Small intestine (tissue), 7 donors: ENCODE results near the gene JPT2. TPM values are rescaled to one million over a fixed set of nuclear protein-coding genes. Genes with fewer than 3 reads are reported as not detected.

Experiments
- DNase-seq, 2 donors: peaks; one replicate each; pipeline versions ENCODE4 v3.0.0 to v3.0.0-alpha.2; 2013
- FAIRE-seq: peaks from 2 replicates; lab custom pipeline; 2012; peaks lifted over from hg19 to GRCh38; lab: Jason Lieb, UNC
- H3K27ac ChIP-seq, 3 donors: one replicate each; pipeline ENCODE4 v1.5.1; 2013; ENCODE audit warnings: low read length in 2 of 3, mild to moderate bottlenecking in 2 of 3, control low read depth in 1 of 3, inconsistent platforms in 1 of 3, low read depth in 1 of 3, moderate library complexity in 1 of 3
- H3K27me3 ChIP-seq, 3 donors: one replicate each; pipeline ENCODE4 v1.6.1; 2013; ENCODE audit warnings: low read length in 3 of 3, inconsistent platforms in 1 of 3; ENCODE audit not compliant: control insufficient read depth in 3 of 3, insufficient read depth in 3 of 3
- H3K36me3 ChIP-seq, 3 donors: one replicate each; pipeline ENCODE4 v1.6.1; 2013; ENCODE audit warnings: low read length in 3 of 3, inconsistent platforms in 1 of 3, low read depth in 1 of 3, mild to moderate bottlenecking in 1 of 3, moderate library complexity in 1 of 3; ENCODE audit not compliant: control insufficient read depth in 3 of 3, insufficient read depth in 2 of 3
- H3K4me1 ChIP-seq, 3 donors: one replicate each; pipeline ENCODE4 v1.6.1; 2013; ENCODE audit warnings: low read length in 2 of 3, inconsistent platforms in 1 of 3, low read depth in 1 of 3, mild to moderate bottlenecking in 1 of 3, moderate library complexity in 1 of 3; ENCODE audit not compliant: control insufficient read depth in 3 of 3, insufficient read depth in 2 of 3
- H3K4me3 ChIP-seq, 3 donors: one replicate each; pipeline ENCODE4 v1.5.1; 2013; ENCODE audit warnings: low read length in 3 of 3, control low read depth in 1 of 3, inconsistent platforms in 1 of 3, low read depth in 1 of 3, mild to moderate bottlenecking in 1 of 3, moderate library complexity in 1 of 3
- H3K9me3 ChIP-seq, 2 donors: one replicate each; pipeline ENCODE4 v1.6.1; 2013; ENCODE audit warnings: low read depth in 1 of 2, low read length in 1 of 2; ENCODE audit not compliant: control insufficient read depth in 2 of 2, insufficient read depth in 1 of 2
- WGBS, 3 donors: extraction: QIAGEN DNeasy Blood & Tissue Kit; methylation state at CpG; one replicate each; pipeline ENCODE4 v1.1.7; 2013; 5-methylcytosine and 5-hydroxymethylcytosine counted together
- polyA plus RNA-seq, 4 donors: library from polyadenylated mRNA; stranded (reverse) in 3 of 4; unstranded in 1 of 4; fragments of 200-250 nt in 3 of 4; fragments of 120-200 nt in 1 of 4; gene quantifications; one replicate each; pipeline versions ENCODE4 v1.2.1 to v1.2.3, GENCODE V29; 2013
- donor health status: healthy with polysubstance abuse.
- donor health status: control.
- donor health status: control.
- donor health status: Bipolar disorder and iron deficiency.
- donor health status: healthy.

Gene JPT2
- polyA plus RNA-seq, 4 donors, result 17.0 to 52.4 (median 36.3) TPM

DNA sequence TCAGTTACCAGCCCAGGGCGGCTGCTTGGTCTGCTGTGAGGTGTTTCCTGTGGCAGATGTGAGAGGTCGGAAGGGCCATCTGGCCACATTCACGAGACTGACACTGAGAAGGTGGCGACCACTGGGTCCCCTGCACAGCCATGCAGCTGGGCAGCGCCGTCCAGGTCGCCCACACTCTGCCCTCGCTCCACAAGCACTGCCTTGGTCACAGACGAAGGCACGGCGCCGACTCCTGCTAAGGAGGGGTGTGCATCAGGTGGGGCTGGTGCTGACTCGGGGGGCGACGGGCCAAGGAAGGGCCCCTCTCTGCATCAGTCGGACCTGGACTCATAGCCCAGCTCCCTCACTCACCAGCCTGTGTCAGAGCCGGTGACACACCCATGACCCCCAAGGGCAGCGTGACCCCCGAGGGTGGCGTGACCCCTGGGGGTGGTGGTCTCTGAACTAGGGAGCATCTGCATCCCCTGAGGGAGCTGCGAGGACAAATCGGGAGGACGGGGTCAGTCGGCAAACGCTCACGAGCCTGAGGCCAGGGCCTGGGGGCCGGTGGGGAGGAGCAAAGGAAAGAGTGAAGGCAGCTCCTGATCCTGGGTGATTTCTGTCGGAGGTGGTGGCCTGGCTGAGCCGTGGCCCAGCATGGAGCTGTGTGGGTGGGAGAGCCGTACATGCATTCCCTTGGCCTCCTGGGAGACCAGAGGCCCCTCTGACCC, 62.9 kb downstream of the JPT2 start:
- H3K9me3 ChIP-seq, result peaks cover 0 to 3% of the 10 kb centered on the region in 2 donors
- no peak for DNase-seq
- H3K4me3 ChIP-seq, result no peak overlapping the region
- FAIRE-seq, result no peak
- no peaks in the 10 kb centered on the region for H3K27me3 ChIP-seq
- no peaks in the 10 kb centered on the region for H3K4me1 ChIP-seq
- 94 to 97% (median 94%) methylated on average over 30 of the region's 30 CpGs for WGBS, 3 donors
- no peak overlapping the region for H3K27ac ChIP-seq
- peaks cover 2 to 53% (median 4%) of the 10 kb centered on the region in 3 donors for H3K36me3 ChIP-seq

DNA sequence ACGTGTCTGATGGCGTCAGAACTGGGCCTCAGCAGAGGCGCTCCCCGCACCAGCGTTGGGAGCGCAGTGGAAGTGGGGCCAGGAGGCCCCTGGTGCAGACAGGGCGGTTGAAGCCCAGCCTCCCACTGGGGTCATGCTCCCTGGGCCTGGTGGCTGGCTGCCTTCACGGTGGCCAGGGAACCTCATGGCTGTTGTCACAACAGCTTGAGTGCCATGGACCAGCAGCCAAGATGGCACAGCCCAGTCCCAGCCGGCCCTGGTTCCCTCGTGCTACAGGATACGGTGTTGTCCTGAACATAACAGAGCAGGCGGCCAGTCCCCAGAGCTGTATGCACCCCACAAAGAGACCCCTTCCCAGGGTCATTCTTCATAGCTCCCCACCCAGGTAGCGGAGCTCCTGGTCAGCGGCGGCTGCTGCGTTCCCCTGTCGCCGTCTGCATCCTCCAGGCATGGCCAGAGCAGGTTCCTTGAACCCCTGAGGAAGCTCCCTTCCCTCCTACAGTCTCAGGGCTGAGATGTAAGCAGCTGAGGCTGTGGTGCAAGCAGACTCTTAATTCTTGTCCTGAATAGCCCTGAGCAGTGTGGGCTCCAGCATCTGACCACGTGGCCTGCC, 63.6 kb downstream of the JPT2 start:
- FAIRE-seq, result no peak
- Histone ChIP-seq H3K36me3 (peaks cover 4 to 60% (median 5%) of the 10 kb centered on the region in 3 donors), H3K27ac (no peak overlapping the region), H3K9me3 (peaks cover 0 to 3% of the 10 kb centered on the region in 2 donors), H3K27me3 (no peaks in the 10 kb centered on the region), H3K4me1 (no peaks in the 10 kb centered on the region), H3K4me3 (no peak overlapping the region)
- WGBS, 3 donors, result 95 to 98% (median 98%) methylated on average over 19 of the region's 19 CpGs
- DNase-seq, result no peak

DNA sequence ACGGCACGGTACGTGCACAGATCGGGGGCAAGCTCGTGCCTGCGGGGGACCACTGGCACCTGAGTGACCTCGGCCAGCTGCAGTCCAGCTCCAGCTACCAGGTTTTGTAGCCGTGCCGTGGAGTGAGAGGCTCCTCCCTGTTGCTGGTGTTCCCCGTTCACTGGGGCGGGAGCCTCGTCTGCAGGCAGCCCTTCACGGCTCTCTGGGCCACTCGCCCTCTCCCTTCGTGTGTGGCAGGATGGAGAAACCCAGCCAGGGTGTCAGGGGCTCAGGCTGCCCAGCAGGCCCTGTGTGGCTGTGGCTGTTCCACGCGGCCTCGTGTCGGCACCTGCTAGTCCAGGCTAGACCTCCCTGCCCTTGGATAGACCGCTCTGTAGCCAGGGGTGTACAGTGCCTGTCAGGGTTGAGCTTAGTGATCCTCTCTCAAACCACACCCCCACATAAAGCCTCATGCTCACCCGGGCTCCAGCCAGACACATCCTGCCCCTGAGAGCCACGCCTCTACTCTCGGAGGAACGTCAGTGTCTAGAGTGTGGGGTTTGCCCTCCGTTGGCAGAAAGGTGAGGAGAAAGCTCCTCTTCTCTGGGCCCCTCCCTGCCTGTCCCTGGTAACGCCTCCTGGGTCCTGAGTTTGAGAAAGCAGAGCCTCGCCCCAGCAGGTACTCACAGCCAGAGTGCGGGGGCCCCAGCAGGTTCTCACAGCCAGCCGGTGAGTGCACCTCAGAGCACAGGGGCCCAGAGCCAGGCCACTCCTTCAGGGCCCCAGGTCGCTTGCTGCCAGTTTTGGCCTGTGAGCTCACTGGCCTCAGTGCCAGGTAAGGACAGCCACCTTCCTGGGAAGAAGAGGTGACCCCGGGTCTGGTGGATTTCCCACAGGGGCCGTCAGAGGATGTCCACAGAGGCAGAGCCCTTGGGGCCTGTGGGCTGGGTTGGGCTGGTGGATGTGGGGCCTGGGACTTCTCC, 65.6 kb downstream of the JPT2 start:
- Histone ChIP-seq H3K9me3 (peaks cover 0 to under 1% of the 10 kb centered on the region in 2 donors), H3K4me3 (no peak overlapping the region), H3K27me3 (no peaks in the 10 kb centered on the region), H3K27ac (no peak overlapping the region), H3K4me1 (no peaks in the 10 kb centered on the region), H3K36me3 (peaks cover 12 to 80% (median 13%) of the 10 kb centered on the region in 3 donors)
- DNase-seq (no peak), FAIRE-seq (no peak)
- 91 to 93% (median 91%) methylated on average over 32 of the region's 32 CpGs for WGBS, 3 donors

DNA sequence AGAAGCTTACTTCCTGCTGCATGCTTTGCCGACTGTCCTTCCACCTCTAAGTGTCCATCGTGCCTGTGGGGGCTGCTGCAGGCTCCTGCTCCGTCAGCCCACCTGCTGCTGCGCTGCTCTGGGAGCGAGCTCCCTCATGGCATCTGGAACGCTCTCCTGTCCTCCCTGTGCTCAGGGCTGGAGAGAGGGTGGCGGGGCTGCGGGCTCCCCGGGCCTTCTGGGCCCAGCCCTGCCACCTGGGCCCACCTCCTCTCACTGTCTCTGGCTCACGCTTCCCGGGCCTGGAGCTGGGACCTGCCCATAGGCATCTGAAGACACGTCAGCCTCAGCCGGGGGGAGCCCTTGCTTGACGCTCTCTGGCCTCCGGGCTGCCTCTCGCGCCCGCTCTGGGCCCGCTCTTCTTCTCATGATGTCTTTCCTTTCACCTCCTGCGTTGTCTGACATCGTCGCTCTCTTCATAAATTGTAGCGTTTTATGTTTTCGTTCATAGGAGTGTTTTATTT, 66.3 kb downstream of the JPT2 start:
- Histone ChIP-seq H3K4me1 (no peaks in the 10 kb centered on the region), H3K9me3 (no peaks in the 10 kb centered on the region), H3K27ac (no peak overlapping the region), H3K36me3 (peaks cover 13 to 88% (median 16%) of the 10 kb centered on the region in 3 donors), H3K27me3 (no peaks in the 10 kb centered on the region), H3K4me3 (no peak overlapping the region)
- DNase-seq (no peak), FAIRE-seq (no peak)
- WGBS, 3 donors, result 93 to 94% (median 93%) methylated on average over 24 of the region's 24 CpGs

DNA sequence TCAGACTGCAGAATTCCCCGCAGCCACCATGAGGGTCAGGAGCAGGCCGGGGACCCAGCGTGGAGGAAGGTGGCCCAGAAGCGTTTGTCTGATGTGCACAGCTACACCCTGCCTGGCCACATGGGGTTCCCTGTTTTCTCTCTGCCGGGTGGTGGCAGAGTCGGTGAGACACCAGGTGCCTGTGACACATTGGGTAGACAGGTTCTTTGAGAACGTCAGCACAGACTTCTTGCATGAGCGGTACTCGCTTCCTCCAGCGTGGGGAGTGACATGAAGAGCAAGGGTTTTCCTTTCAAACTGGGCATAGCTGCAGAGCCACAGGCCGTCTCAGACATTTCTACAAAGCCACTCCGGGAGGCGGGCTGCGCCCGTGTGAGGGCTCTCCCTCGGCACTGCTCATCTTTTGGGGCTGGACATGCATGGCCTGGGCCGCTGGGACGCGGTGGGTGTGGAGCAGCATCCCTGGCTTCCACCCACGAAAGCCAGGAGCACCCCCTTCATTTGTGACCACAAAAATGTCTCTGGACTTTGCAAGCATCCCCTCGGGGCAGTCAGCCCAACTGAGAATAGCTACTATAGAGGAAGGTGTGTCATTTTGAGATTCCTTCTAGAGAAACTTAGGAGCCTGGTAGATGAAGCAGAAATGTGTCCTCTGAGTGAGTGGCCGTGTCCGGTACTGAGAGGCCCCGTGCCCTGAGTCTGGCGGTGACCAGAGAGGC, 67.3 kb downstream of the JPT2 start:
- Histone ChIP-seq H3K4me1 (no peaks in the 10 kb centered on the region), H3K27me3 (no peaks in the 10 kb centered on the region), H3K36me3 (peaks cover 16 to 94% (median 19%) of the 10 kb centered on the region in 3 donors), H3K27ac (no peak overlapping the region), H3K9me3 (no peaks in the 10 kb centered on the region), H3K4me3 (no peak overlapping the region)
- FAIRE-seq (no peak), DNase-seq (no peak)
- WGBS, 3 donors, result 87 to 92% (median 91%) methylated on average over 25 of the region's 25 CpGs

DNA sequence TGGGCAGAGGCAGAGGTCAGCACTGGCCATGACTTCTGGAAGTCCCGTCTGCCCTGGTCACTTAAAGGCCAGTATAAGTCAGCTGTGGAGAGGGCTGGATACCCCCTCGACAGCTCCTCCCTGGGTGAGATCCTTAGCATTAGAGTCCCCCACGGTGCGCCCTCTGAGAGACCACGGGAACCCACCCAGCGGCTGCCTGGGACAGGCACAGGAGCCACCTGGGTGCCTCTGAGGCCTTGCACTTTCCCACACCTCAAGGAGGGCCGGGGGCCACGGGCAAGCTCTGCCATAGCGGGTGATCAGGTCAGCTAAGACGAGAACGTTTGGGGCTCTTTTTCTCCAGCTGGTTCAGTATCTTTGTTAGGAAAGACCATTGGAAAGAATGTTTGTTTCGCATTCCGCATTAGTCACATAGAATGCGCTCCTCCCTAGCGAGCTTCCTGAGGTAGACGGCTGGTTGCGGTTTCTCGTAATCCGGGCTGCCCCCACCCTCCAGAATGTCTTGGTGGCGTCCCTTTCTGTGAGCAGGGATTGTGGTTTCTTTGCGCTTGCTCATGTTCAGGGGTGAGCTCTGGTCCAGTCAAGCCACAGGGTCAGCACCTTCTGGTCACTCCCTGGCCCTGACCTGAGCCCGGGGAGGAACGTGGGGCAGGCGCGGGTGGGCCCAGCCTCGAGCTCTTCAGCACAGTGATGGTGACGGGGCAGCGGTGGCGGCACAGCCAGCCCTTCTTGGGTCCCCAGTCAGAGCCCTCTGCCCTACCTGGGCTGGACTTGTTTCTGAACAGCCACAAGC, 68.0 kb downstream of the JPT2 start:
- H3K27me3 ChIP-seq, result no peaks in the 10 kb centered on the region
- no peaks in the 10 kb centered on the region for H3K4me1 ChIP-seq
- no peaks in the 10 kb centered on the region for H3K9me3 ChIP-seq
- WGBS, 3 donors, result 94 to 96% (median 94%) methylated on average over 28 to 29 of the region's 29 CpGs
- DNase-seq, result no peak
- FAIRE-seq, result no peak
- no peak overlapping the region for H3K27ac ChIP-seq
- H3K36me3 ChIP-seq, result peaks cover 16 to 94% (median 19%) of the 10 kb centered on the region in 3 donors
- H3K4me3 ChIP-seq, result no peak overlapping the region

DNA sequence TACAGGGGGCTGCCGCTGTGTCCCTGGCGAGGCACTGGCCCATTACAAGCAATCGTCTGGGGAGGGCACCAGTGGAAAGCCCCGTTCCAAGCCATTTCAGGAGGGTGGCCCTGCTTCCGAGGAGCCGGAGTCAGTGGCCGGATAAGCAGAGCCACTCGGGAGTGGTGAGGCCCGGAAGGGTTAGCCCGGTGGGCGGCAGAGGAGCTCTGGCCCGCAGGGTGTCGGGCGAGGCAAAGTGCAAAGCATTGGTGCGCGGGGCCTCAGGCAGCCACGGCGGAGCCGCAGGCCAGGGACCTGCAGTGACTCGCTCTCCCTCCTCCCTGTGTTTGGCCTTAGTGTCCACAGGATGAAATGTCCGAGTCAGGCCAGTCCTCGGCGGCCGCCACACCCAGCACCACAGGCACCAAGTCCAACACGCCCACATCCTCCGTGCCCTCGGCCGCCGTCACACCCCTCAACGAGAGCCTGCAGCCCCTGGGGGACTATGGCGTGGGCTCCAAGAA, 68.7 kb downstream of the JPT2 start:
- DNase-seq (no peak), FAIRE-seq (no peak)
- WGBS, 3 donors, result 89 to 93% (median 92%) methylated on average over 26 to 31 of the region's 31 CpGs
- no peaks in the 10 kb centered on the region for H3K4me1 ChIP-seq
- no peak overlapping the region for H3K27ac ChIP-seq
- H3K36me3 ChIP-seq, result peaks cover 17 to 94% (median 19%) of the 10 kb centered on the region in 3 donors
- H3K27me3 ChIP-seq, result no peaks in the 10 kb centered on the region
- H3K9me3 ChIP-seq, result no peaks in the 10 kb centered on the region
- H3K4me3 ChIP-seq, result no peak overlapping the region
